Body of pancreas (tissue), 4 donors: Measurements from ENCODE around the gene GPR132.

Experiments
- CTCF ChIP-seq, 7 experiments: fragments of 450-650 bp in 4 of 7; fragments of 200-600 bp in 3 of 7; sonication (generic) in 3 of 7; IDR thresholded peaks; one replicate each; pipeline ENCODE4 v1.5.1; 2016 to 2019; ENCODE audit warnings: antibody characterized with exemption in 7 of 7
- POLR2A ChIP-seq, 3 donors: fragments of 450-650 bp; IDR thresholded peaks; one replicate each; pipeline ENCODE4 v1.6.1; 2016; ENCODE audit warnings: antibody characterized with exemption in 3 of 3, mild to moderate bottlenecking in 2 of 3

GRCh38 chr14:105094193-105094907 is 29.1 kb upstream of the GPR132 start:
- TF ChIP-seq POLR2A (IDR thresholded peaks at IDR 0.05) (no peak), CTCF (IDR thresholded peaks at IDR 0.05) (no peak)
